Gastrocnemius medialis (tissue), 4 donors: ENCODE results near the gene SERBP1. TPM values are rescaled to one million over a fixed set of nuclear protein-coding genes. Genes with fewer than 3 reads are reported as not detected.

Experiments used
- ATAC-seq, 2 donors: fragments of 150-250 bp; one replicate each; pipeline ENCODE4 v1.9.1; 2016
- DNase-seq, 2 donors: peaks; one replicate each; pipeline ENCODE4 v3.0.0-alpha.2; 2019
- H3K27ac ChIP-seq, 4 donors: fragments of 200-600 bp; sonication (generic); 1 replicate in 1 of 4; 2 replicates in 3 of 4; pipeline ENCODE4 v1.5.1; 2016 to 2018; ENCODE audit warnings: mild to moderate bottlenecking in 2 of 4, moderate library complexity in 1 of 4
- H3K27me3 ChIP-seq, 3 donors: fragments of 200-600 bp; sonication (generic) in 2 of 3; 1 replicate in 1 of 3; 2 replicates in 2 of 3; pipeline versions ENCODE4 v1.5.1 to v1.6.0; 2016 to 2019; ENCODE audit warnings: mild to moderate bottlenecking in 1 of 3, moderate library complexity in 1 of 3
- H3K36me3 ChIP-seq, 2 donors: fragments of 200-600 bp; sonication (generic) in 1 of 2; one replicate each; pipeline ENCODE4 v1.5.1; 2017 to 2018
- H3K4me1 ChIP-seq, 2 donors: fragments of 200-600 bp; sonication (generic) in 1 of 2; one replicate each; pipeline ENCODE4 v1.5.1; 2016 to 2017; ENCODE audit warnings: mild to moderate bottlenecking in 2 of 2
- H3K4me3 ChIP-seq, 4 donors: fragments of 200-600 bp; sonication (generic) in 3 of 4; 1 replicate in 1 of 4; 2 replicates in 3 of 4; pipeline ENCODE4 v1.5.1; 2016 to 2019; ENCODE audit warnings: mild to moderate bottlenecking in 2 of 4
- H3K9me3 ChIP-seq, 3 donors: fragments of 200-600 bp; sonication (generic) in 2 of 3; 1 replicate in 1 of 3; 2 replicates in 2 of 3; pipeline ENCODE4 v1.5.1; 2016 to 2019
- POLR2A ChIP-seq, 2 donors: fragments of 450-650 bp; IDR thresholded peaks; one replicate each; pipeline ENCODE4 v1.6.1; 2017; ENCODE audit warnings: antibody characterized with exemption in 2 of 2, mild to moderate bottlenecking in 2 of 2, moderate library complexity in 2 of 2
- in situ Hi-C, 4 donors: fragments of 200-750 bp; cut with MboI; loops; one replicate each; pipeline versions ENCODE4 v1.15.0 to v1.8.0; 2017; ENCODE audit warnings: low sequenced_read_pairs in 4 of 4
- intact Hi-C: fragments of 100-400 bp; cut with DNase I; formaldehyde crosslinking; loops from one replicate; pipeline ENCODE4 v1.15.1; 2023; ENCODE audit warnings: low total_unique reads
- total RNA-seq, 4 donors: library from RNA; depleted of rRNA; stranded (reverse); fragments of >200 nt; gene quantifications; one replicate each; pipeline versions ENCODE4 v1.1.0 to v1.2.3, GENCODE V29; 2016
- TF ChIP-seq, protein P1 (sequence below), 5 experiments: fragments of 450-650 bp in 3 of 5; fragments of 200-600 bp in 2 of 5; sonication (generic) in 2 of 5; IDR thresholded peaks in 4 of 5; conservative IDR thresholded peaks in 1 of 5; 1 replicate in 4 of 5; 2 replicates in 1 of 5; pipeline ENCODE4 v1.5.1; 2016 to 2019; ENCODE audit warnings: antibody characterized with exemption in 5 of 5, mild to moderate bottlenecking in 3 of 5, moderate library complexity in 3 of 5

Gene SERBP1
- total RNA-seq, 4 donors from 2014 or later, result 249 to 353 (median 311) TPM

DNA sequence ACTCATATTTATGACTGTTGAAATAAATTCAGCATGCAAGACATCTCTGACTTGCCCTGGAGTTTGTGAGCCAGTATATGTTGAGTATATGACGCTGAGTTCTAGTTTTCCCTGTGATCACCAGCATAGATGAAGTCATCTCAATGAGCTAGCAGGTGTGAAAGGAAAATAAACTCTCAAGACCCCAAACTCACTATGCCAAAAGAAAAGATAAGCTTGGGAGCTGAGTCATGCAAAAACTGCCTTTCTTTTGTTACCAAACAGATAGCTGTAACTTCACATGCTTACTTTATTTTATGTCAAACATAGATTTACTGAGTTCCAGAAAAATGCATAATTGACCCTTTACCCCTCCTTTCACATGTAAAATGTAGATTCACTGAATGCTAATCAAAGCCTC is 52.9 kb downstream of the SERBP1 start:
- TF ChIP-seq POLR2A (IDR thresholded peaks at IDR 0.05), result no peak
- TF ChIP-seq, protein P1, sequence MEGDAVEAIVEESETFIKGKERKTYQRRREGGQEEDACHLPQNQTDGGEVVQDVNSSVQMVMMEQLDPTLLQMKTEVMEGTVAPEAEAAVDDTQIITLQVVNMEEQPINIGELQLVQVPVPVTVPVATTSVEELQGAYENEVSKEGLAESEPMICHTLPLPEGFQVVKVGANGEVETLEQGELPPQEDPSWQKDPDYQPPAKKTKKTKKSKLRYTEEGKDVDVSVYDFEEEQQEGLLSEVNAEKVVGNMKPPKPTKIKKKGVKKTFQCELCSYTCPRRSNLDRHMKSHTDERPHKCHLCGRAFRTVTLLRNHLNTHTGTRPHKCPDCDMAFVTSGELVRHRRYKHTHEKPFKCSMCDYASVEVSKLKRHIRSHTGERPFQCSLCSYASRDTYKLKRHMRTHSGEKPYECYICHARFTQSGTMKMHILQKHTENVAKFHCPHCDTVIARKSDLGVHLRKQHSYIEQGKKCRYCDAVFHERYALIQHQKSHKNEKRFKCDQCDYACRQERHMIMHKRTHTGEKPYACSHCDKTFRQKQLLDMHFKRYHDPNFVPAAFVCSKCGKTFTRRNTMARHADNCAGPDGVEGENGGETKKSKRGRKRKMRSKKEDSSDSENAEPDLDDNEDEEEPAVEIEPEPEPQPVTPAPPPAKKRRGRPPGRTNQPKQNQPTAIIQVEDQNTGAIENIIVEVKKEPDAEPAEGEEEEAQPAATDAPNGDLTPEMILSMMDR (IDR thresholded peaks at IDR 0.05 in 4 of 5, conservative IDR thresholded peaks at IDR 0.05 in 1 of 5), result no peak
- peaks cover 0 to 11% of the 10 kb centered on the region in 2 donors for H3K36me3 ChIP-seq
- no peaks in the 10 kb centered on the region for H3K9me3 ChIP-seq
- peak overlapping the region; percentile 36 to 53 (median 46) for H3K27ac ChIP-seq
- intact Hi-C loops (no loop called here), in situ Hi-C loops (no loop called here)
- H3K27me3 ChIP-seq, result no peaks in the 10 kb centered on the region
- H3K4me3 ChIP-seq, result no peak overlapping the region
- peaks cover 11 to 28% of the 10 kb centered on the region in 2 donors for H3K4me1 ChIP-seq
- DNase-seq, result no peak
- no peak for ATAC-seq

DNA sequence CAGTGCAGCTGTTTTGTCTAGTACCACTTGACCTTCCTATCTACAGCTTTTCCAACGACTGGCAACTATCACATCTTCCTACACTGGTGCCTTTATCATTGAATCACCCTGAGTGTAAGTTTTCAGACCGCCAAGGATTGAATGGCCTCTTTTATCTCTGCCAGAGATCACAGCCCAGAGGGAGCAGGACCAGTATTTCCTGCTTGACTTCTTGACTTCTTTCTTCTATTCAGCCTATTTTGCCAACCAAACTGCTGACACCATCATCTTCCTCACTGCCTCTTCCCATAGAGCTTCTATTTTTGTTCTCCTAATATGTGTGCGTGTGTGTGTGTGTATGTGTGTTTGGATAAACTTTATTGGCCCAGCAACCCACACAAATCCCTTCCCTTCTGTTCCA is 53.8 kb downstream of the SERBP1 start:
- peaks cover 0 to 11% of the 10 kb centered on the region in 2 donors for H3K36me3 ChIP-seq
- H3K27ac ChIP-seq, result peak overlapping the region; percentile 36 to 53 (median 46)
- ATAC-seq, result no peak
- H3K27me3 ChIP-seq, result no peaks in the 10 kb centered on the region
- peaks cover 17 to 29% of the 10 kb centered on the region in 2 donors for H3K4me1 ChIP-seq
- intact Hi-C loops (no loop called here), in situ Hi-C loops (no loop called here)
- no peak overlapping the region for H3K4me3 ChIP-seq
- TF ChIP-seq, protein P1 (IDR thresholded peaks at IDR 0.05 in 4 of 5, conservative IDR thresholded peaks at IDR 0.05 in 1 of 5), result no peak
- TF ChIP-seq POLR2A (IDR thresholded peaks at IDR 0.05), result no peak
- no peaks in the 10 kb centered on the region for H3K9me3 ChIP-seq
- DNase-seq, result no peak

- H3K4me3 ChIP-seq, result no peak overlapping the region
- TF ChIP-seq POLR2A (IDR thresholded peaks at IDR 0.05), result no peak
- TF ChIP-seq, protein P1 (IDR thresholded peaks at IDR 0.05 in 4 of 5, conservative IDR thresholded peaks at IDR 0.05 in 1 of 5), result no peak
- H3K9me3 ChIP-seq, result no peaks in the 10 kb centered on the region
- H3K27ac ChIP-seq, result peak overlapping the region; percentile 72 to 84 (median 80)
- in situ Hi-C loops, result no loop called here
- ATAC-seq, result no peak
- H3K36me3 ChIP-seq, result no peaks in the 10 kb centered on the region
- intact Hi-C loops, result no loop called here
- H3K4me1 ChIP-seq, result peaks cover 25 to 28% of the 10 kb centered on the region in 2 donors
- DNase-seq, result no peak
- H3K27me3 ChIP-seq, result no peaks in the 10 kb centered on the region
Observed at GRCh38 chr1:67372898-67373297, 57.3 kb downstream of the SERBP1 start.

GRCh38 chr1:67372136-67372535 is 58.1 kb downstream of the SERBP1 start:
- in situ Hi-C loops, result no loop called here
- H3K27ac ChIP-seq, result peak overlapping the region; percentile 72 to 84 (median 80)
- H3K36me3 ChIP-seq, result no peaks in the 10 kb centered on the region
- peaks cover 23 to 28% of the 10 kb centered on the region in 2 donors for H3K4me1 ChIP-seq
- intact Hi-C loops, result no loop called here
- H3K9me3 ChIP-seq, result no peaks in the 10 kb centered on the region
- peak in 1 of 2 donors; percentile 4 for ATAC-seq
- no peaks in the 10 kb centered on the region for H3K27me3 ChIP-seq
- no peak overlapping the region for H3K4me3 ChIP-seq
- TF ChIP-seq, protein P1 (IDR thresholded peaks at IDR 0.05 in 4 of 5, conservative IDR thresholded peaks at IDR 0.05 in 1 of 5), result no peak
- no peak for TF ChIP-seq POLR2A (IDR thresholded peaks at IDR 0.05)
- DNase-seq, result no peak

DNA sequence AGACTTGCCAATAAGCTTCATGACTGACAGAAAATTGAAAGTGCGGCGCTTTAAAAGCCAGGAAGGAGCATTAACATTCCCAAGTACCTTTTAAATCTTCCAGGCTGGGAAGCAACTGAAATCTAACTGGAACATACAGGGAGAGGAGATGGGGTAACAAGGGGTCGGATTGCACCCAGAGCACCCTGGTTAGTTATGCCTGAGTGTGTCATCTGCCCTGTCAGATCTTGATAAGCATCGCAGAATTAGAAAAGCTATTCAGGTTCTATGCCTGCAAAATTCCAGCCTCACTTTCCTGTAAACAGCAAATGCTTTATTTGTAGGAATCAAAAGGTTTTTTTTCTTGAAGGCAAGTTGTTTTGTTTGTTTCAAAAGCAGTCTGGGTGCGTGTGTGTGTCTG is 58.5 kb downstream of the SERBP1 start:
- Histone ChIP-seq H3K27me3 (no peaks in the 10 kb centered on the region), H3K9me3 (no peaks in the 10 kb centered on the region), H3K4me3 (no peak overlapping the region), H3K36me3 (no peaks in the 10 kb centered on the region), H3K27ac (peak overlapping the region; percentile 72 to 84 (median 80)), H3K4me1 (peaks cover 18 to 24% of the 10 kb centered on the region in 2 donors)
- DNase-seq, result peak in 1 of 2 donors; percentile 75
- TF ChIP-seq, protein P1 (IDR thresholded peaks at IDR 0.05 in 4 of 5, conservative IDR thresholded peaks at IDR 0.05 in 1 of 5), result no peak
- no peak for TF ChIP-seq POLR2A (IDR thresholded peaks at IDR 0.05)
- in situ Hi-C loops (no loop called here), intact Hi-C loops (no loop called here)
- ATAC-seq, result peak; percentile 78 to 90
